Loucy (cell line): Measurements from ENCODE around the gene MBP.

Experiments used
- H2AFZ ChIP-seq: fragments of 200-600 bp; sonication (generic); 2 replicates; pipeline ENCODE4 v1.6.0; 2016; ENCODE audit warnings: antibody characterized with exemption, mild to moderate bottlenecking, low read length, moderate library complexity
- H3F3A ChIP-seq: fragments of 200-600 bp; 2 replicates; pipeline ENCODE4 v1.6.0; 2016; ENCODE audit warnings: antibody characterized with exemption, low read depth, mild to moderate bottlenecking
- H3K27me3 ChIP-seq: fragments of 200-600 bp; sonication (generic); 2 replicates; pipeline ENCODE4 v1.6.1; 2014; ENCODE audit warnings: low read length, mild to moderate bottlenecking; ENCODE audit not compliant: insufficient read depth, poor library complexity, severe bottlenecking
- H3K36me3 ChIP-seq: fragments of 200-600 bp; sonication (generic); 2 replicates; pipeline ENCODE4 v1.6.1; 2016; ENCODE audit warnings: low read length; ENCODE audit not compliant: insufficient read depth
- H3K4me1 ChIP-seq: fragments of 200-600 bp; sonication (generic); 2 replicates; pipeline ENCODE4 v1.5.1; 2014; ENCODE audit warnings: low read length, mild to moderate bottlenecking; ENCODE audit not compliant: insufficient read depth, poor library complexity, severe bottlenecking
- H3K4me2 ChIP-seq: fragments of 200-600 bp; sonication (generic); 2 replicates; pipeline ENCODE4 v1.6.0; 2014; ENCODE audit warnings: antibody characterized with exemption, low read length, low read depth, mild to moderate bottlenecking; ENCODE audit not compliant: poor library complexity, severe bottlenecking
- H3K4me3 ChIP-seq: fragments of 200-600 bp; sonication (generic); 2 replicates; pipeline ENCODE4 v1.5.1; 2014; ENCODE audit warnings: low read length, mild to moderate bottlenecking, mixed read lengths; ENCODE audit not compliant: poor library complexity, severe bottlenecking
- H3K79me2 ChIP-seq: fragments of 200-600 bp; sonication (generic); 2 replicates; pipeline ENCODE4 v1.6.1; 2014; ENCODE audit warnings: low read length; ENCODE audit not compliant: insufficient read depth
- H3K9ac ChIP-seq: fragments of 200-600 bp; sonication (generic); 2 replicates; pipeline ENCODE4 v1.6.0; 2014; ENCODE audit warnings: mild to moderate bottlenecking, low read depth, low read length, moderate library complexity; ENCODE audit not compliant: poor library complexity, severe bottlenecking
- H3K9me2 ChIP-seq: fragments of 200-600 bp; sonication (generic); replicated peaks from 2 replicates; pipeline ENCODE4 v1.6.1; 2016; ENCODE audit warnings: low read depth, low read length, mixed read lengths
- H3K9me3 ChIP-seq: fragments of 200-600 bp; sonication (generic); 2 replicates; pipeline ENCODE4 v1.6.1; 2014; ENCODE audit warnings: mild to moderate bottlenecking, antibody characterized with exemption, low read length, low read depth; ENCODE audit not compliant: insufficient read depth
- H4K20me1 ChIP-seq: fragments of 200-600 bp; sonication (generic); 2 replicates; pipeline ENCODE4 v1.6.0; 2014; ENCODE audit warnings: antibody characterized with exemption, low read length, mild to moderate bottlenecking; ENCODE audit not compliant: insufficient read depth, poor library complexity, severe bottlenecking
- CTCF ChIP-seq: fragments of 200-600 bp; sonication (generic); conservative IDR thresholded peaks from 2 replicates; pipeline ENCODE4 v1.5.1; 2014; ENCODE audit warnings: mild to moderate bottlenecking, antibody characterized with exemption, low read length
- EZH2phosphoT487 ChIP-seq: fragments of 200-600 bp; IDR thresholded peaks from 2 replicates; pipeline ENCODE4 v1.6.1; 2018; ENCODE audit warnings: antibody characterized with exemption, mild to moderate bottlenecking, moderate library complexity, borderline replicate concordance

MBP gene

GRCh38 chr18:77112747-77113092 lies 19.9 kb downstream of the MBP start:
- Histone ChIP-seq H3K4me1 (peaks cover 95% of the 10 kb centered on the region), H3K79me2 (peaks cover 18% of the 10 kb centered on the region; the same call in 1 of the 2 replicates), H3K36me3 (no peaks in the 10 kb centered on the region), H3K4me2 (no peak overlapping the region), H2AFZ (no peak overlapping the region), H3K9me2 (no peaks in the 10 kb centered on the region), H3K9ac (peak overlapping the region; percentile 80), H3K27me3 (no peaks in the 10 kb centered on the region), H3F3A (peaks cover 21% of the 10 kb centered on the region), H3K9me3 (no peaks in the 10 kb centered on the region), H4K20me1 (no peaks in the 10 kb centered on the region), H3K4me3 (no peak overlapping the region)
- no peak for TF ChIP-seq EZH2phosphoT487
- TF ChIP-seq CTCF, result no peak

GRCh38 chr18:77111951-77112746 lies 20.4 kb downstream of the MBP start:
- no peaks in the 10 kb centered on the region for H3K27me3 ChIP-seq
- H3K36me3 ChIP-seq, result no peaks in the 10 kb centered on the region
- peaks cover 21% of the 10 kb centered on the region for H3F3A ChIP-seq
- H2AFZ ChIP-seq, result no peak overlapping the region
- H4K20me1 ChIP-seq, result no peaks in the 10 kb centered on the region
- peaks cover 96% of the 10 kb centered on the region for H3K4me1 ChIP-seq
- peak overlapping the region; percentile 80 for H3K9ac ChIP-seq
- no peaks in the 10 kb centered on the region for H3K9me3 ChIP-seq
- no peaks in the 10 kb centered on the region for H3K9me2 ChIP-seq
- TF ChIP-seq EZH2phosphoT487 (no peak), CTCF (no peak)
- peak overlapping the region; percentile 41 for H3K4me2 ChIP-seq
- peaks cover 18% of the 10 kb centered on the region; the same call in 1 of the 2 replicates for H3K79me2 ChIP-seq
- H3K4me3 ChIP-seq, result no peak overlapping the region

GRCh38 chr18:77111449-77111848 lies 21.1 kb downstream of the MBP start:
- H3K27me3 ChIP-seq, result no peaks in the 10 kb centered on the region
- TF ChIP-seq EZH2phosphoT487 (no peak), CTCF (no peak)
- H3K4me1 ChIP-seq, result peaks cover 96% of the 10 kb centered on the region

More at GRCh38 chr18:77111449-77111848, 21.1 kb downstream of the MBP start:
- peak overlapping the region; percentile 41 for H3K4me2 ChIP-seq
- H3K36me3 ChIP-seq, result no peaks in the 10 kb centered on the region
- H3F3A ChIP-seq, result peaks cover 21% of the 10 kb centered on the region
- H2AFZ ChIP-seq, result no peak overlapping the region
- H3K79me2 ChIP-seq, result peaks cover 18% of the 10 kb centered on the region; the same call in 1 of the 2 replicates
- H3K9ac ChIP-seq, result peak overlapping the region; percentile 80
- no peaks in the 10 kb centered on the region for H4K20me1 ChIP-seq
- peak overlapping the region; percentile 20 for H3K4me3 ChIP-seq
- no peaks in the 10 kb centered on the region for H3K9me3 ChIP-seq
- no peaks in the 10 kb centered on the region for H3K9me2 ChIP-seq
